Measurements from ENCODE around the gene VGLL2. TPM values are rescaled to one million over a fixed set of nuclear protein-coding genes. Genes with fewer than 3 reads are reported as not detected.

VGLL2 gene
- total and polyA plus RNA-seq, 3 experiments from 2014 or later, result not detected

GRCh38 chr6:117270055-117270842, 4.9 kb downstream of the VGLL2 start:
- no peaks in the 10 kb centered on the region for H3K9me3 ChIP-seq (ENCODE audit: low read length)
- DNase-seq, result no peak
- H3K4me1 ChIP-seq (ENCODE audit: insufficient read depth, low read length), result no peaks in the 10 kb centered on the region
- Mint-ChIP-seq H3K36me3 (no peaks in the 10 kb centered on the region), H3K27ac (no peak overlapping the region), H3K9me3 (peaks cover 0 to 2% (median 0%) of the 10 kb centered on the region in 5 donors), H3K4me3 (no peak overlapping the region), H3K4me1 (peaks cover 3 to 16% (median 12%) of the 10 kb centered on the region in 3 donors), H3K27me3 (peaks cover 60 to 82% of the 10 kb centered on the region in 2 donors)
- ChIA-PET POLR2A (no interaction called here), CTCF (no interaction called here)
- peaks cover 11% of the 10 kb centered on the region for H3K27me3 ChIP-seq (ENCODE audit: insufficient read depth, low read length, poor library complexity, severe bottlenecking)
- no peaks in the 10 kb centered on the region for H3K36me3 ChIP-seq (ENCODE audit: insufficient read depth, low read length)
- H3K27ac ChIP-seq (ENCODE audit: low read depth, low read length), result no peak overlapping the region
- no peak overlapping the region for H3K4me3 ChIP-seq (ENCODE audit: low read length)

- Histone ChIP-seq H3K36me3 (ENCODE audit: insufficient read depth, low read length) (no peaks in the 10 kb centered on the region), H3K4me1 (ENCODE audit: insufficient read depth, low read length) (no peaks in the 10 kb centered on the region), H3K27me3 (ENCODE audit: insufficient read depth, low read length, poor library complexity, severe bottlenecking) (peaks cover 11% of the 10 kb centered on the region), H3K27ac (ENCODE audit: low read depth, low read length) (no peak overlapping the region), H3K4me3 (ENCODE audit: low read length) (no peak overlapping the region), H3K9me3 (ENCODE audit: low read length) (no peaks in the 10 kb centered on the region)
- DNase-seq, result no peak
- CTCF ChIA-PET, result no interaction called here
- POLR2A ChIA-PET, result no interaction called here
- Mint-ChIP-seq H3K27me3 (peaks cover 62 to 89% of the 10 kb centered on the region in 2 donors), H3K4me1 (peaks cover 3 to 16% (median 11%) of the 10 kb centered on the region in 3 donors), H3K27ac (no peak overlapping the region), H3K36me3 (no peaks in the 10 kb centered on the region), H3K4me3 (no peak overlapping the region), H3K9me3 (peaks cover 0 to 2% (median 0%) of the 10 kb centered on the region in 5 donors)
These were observed 5.6 kb downstream of the VGLL2 start for GRCh38 chr6:117270843-117271507.

GRCh38 chr6:117272032-117272866, 6.9 kb downstream of the VGLL2 start:
- no peaks in the 10 kb centered on the region for H3K36me3 ChIP-seq (ENCODE audit: insufficient read depth, low read length)

GRCh38 chr6:117272891-117273290, 7.5 kb downstream of the VGLL2 start:
- ChIA-PET POLR2A (no interaction called here), CTCF (no interaction called here)
- Mint-ChIP-seq H3K36me3 (no peaks in the 10 kb centered on the region), H3K4me1 (peaks cover 0 to 7% (median 4%) of the 10 kb centered on the region in 3 donors), H3K27ac (no peak overlapping the region), H3K4me3 (no peak overlapping the region), H3K9me3 (peaks cover 0 to 2% (median 0%) of the 10 kb centered on the region in 5 donors), H3K27me3 (peaks cover 45 to 79% of the 10 kb centered on the region in 2 donors)
- Histone ChIP-seq H3K27ac (ENCODE audit: low read depth, low read length) (no peak overlapping the region), H3K36me3 (ENCODE audit: insufficient read depth, low read length) (no peaks in the 10 kb centered on the region), H3K27me3 (ENCODE audit: insufficient read depth, low read length, poor library complexity, severe bottlenecking) (peaks cover 6% of the 10 kb centered on the region), H3K4me1 (ENCODE audit: insufficient read depth, low read length) (no peaks in the 10 kb centered on the region), H3K9me3 (ENCODE audit: low read length) (no peaks in the 10 kb centered on the region), H3K4me3 (ENCODE audit: low read length) (no peak overlapping the region)
- DNase-seq, result no peak

More at GRCh38 chr6:117272032-117272866, 6.9 kb downstream of the VGLL2 start:
- no peak overlapping the region for H3K27ac Mint-ChIP-seq
- Histone ChIP-seq H3K27ac (ENCODE audit: low read depth, low read length) (no peak overlapping the region), H3K27me3 (ENCODE audit: insufficient read depth, low read length, poor library complexity, severe bottlenecking) (peaks cover 11% of the 10 kb centered on the region), H3K4me3 (ENCODE audit: low read length) (no peak overlapping the region), H3K4me1 (ENCODE audit: insufficient read depth, low read length) (no peaks in the 10 kb centered on the region), H3K9me3 (ENCODE audit: low read length) (no peaks in the 10 kb centered on the region)
- H3K27me3 Mint-ChIP-seq, result peaks cover 51 to 82% of the 10 kb centered on the region in 2 donors
- H3K9me3 Mint-ChIP-seq, result peaks cover 0 to 2% (median 0%) of the 10 kb centered on the region in 5 donors
- no peak for DNase-seq
- peak overlapping the region in 1 of 7 donors; percentile 18 for H3K4me3 Mint-ChIP-seq
- H3K4me1 Mint-ChIP-seq, result peaks cover 0 to 7% (median 4%) of the 10 kb centered on the region in 3 donors
- ChIA-PET POLR2A (no interaction called here), CTCF (no interaction called here)
- H3K36me3 Mint-ChIP-seq, result no peaks in the 10 kb centered on the region

- peaks cover 26 to 58% of the 10 kb centered on the region in 2 donors for H3K27me3 Mint-ChIP-seq
These were observed 9.8 kb downstream of the VGLL2 start for GRCh38 chr6:117275205-117275604.

GRCh38 chr6:117275711-117276110, 10.4 kb downstream of the VGLL2 start:
- Histone ChIP-seq H3K27ac (ENCODE audit: low read depth, low read length) (no peak overlapping the region), H3K36me3 (ENCODE audit: insufficient read depth, low read length) (no peaks in the 10 kb centered on the region), H3K4me3 (ENCODE audit: low read length) (no peak overlapping the region), H3K27me3 (ENCODE audit: insufficient read depth, low read length, poor library complexity, severe bottlenecking) (no peaks in the 10 kb centered on the region), H3K4me1 (ENCODE audit: insufficient read depth, low read length) (no peaks in the 10 kb centered on the region), H3K9me3 (ENCODE audit: low read length) (no peaks in the 10 kb centered on the region)
- H3K4me3 Mint-ChIP-seq, result no peak overlapping the region
- no peak overlapping the region for H3K27ac Mint-ChIP-seq
- no peak for DNase-seq
- ChIA-PET CTCF (no interaction called here), POLR2A (no interaction called here)
- H3K9me3 Mint-ChIP-seq, result peaks cover 0 to 2% (median 0%) of the 10 kb centered on the region in 5 donors
- H3K36me3 Mint-ChIP-seq, result no peaks in the 10 kb centered on the region
- no peaks in the 10 kb centered on the region for H3K4me1 Mint-ChIP-seq
- H3K27me3 Mint-ChIP-seq, result peaks cover 28 to 64% of the 10 kb centered on the region in 2 donors

More at GRCh38 chr6:117275205-117275604, 9.8 kb downstream of the VGLL2 start:
- no peak overlapping the region for H3K27ac ChIP-seq (ENCODE audit: low read depth, low read length)
- H3K36me3 ChIP-seq (ENCODE audit: insufficient read depth, low read length), result no peaks in the 10 kb centered on the region
- H3K4me1 ChIP-seq (ENCODE audit: insufficient read depth, low read length), result no peaks in the 10 kb centered on the region
- no peak overlapping the region for H3K27ac Mint-ChIP-seq
- H3K36me3 Mint-ChIP-seq, result no peaks in the 10 kb centered on the region
- H3K9me3 Mint-ChIP-seq, result peaks cover 0 to 2% (median 0%) of the 10 kb centered on the region in 5 donors
- no peak overlapping the region for H3K4me3 ChIP-seq (ENCODE audit: low read length)
- no peak for DNase-seq
- ChIA-PET POLR2A (no interaction called here), CTCF (no interaction called here)
- H3K4me3 Mint-ChIP-seq, result no peak overlapping the region
- H3K9me3 ChIP-seq (ENCODE audit: low read length), result no peaks in the 10 kb centered on the region
- H3K4me1 Mint-ChIP-seq, result no peaks in the 10 kb centered on the region
- no peaks in the 10 kb centered on the region for H3K27me3 ChIP-seq (ENCODE audit: insufficient read depth, low read length, poor library complexity, severe bottlenecking)

- Mint-ChIP-seq H3K27ac (no peak overlapping the region), H3K36me3 (no peaks in the 10 kb centered on the region), H3K4me1 (no peaks in the 10 kb centered on the region), H3K9me3 (peaks cover 0 to 2% (median 0%) of the 10 kb centered on the region in 5 donors), H3K4me3 (no peak overlapping the region), H3K27me3 (peaks cover 27 to 60% of the 10 kb centered on the region in 2 donors)
- Histone ChIP-seq H3K27ac (ENCODE audit: low read depth, low read length) (no peak overlapping the region), H3K4me1 (ENCODE audit: insufficient read depth, low read length) (no peaks in the 10 kb centered on the region), H3K4me3 (ENCODE audit: low read length) (no peak overlapping the region), H3K9me3 (ENCODE audit: low read length) (no peaks in the 10 kb centered on the region), H3K27me3 (ENCODE audit: insufficient read depth, low read length, poor library complexity, severe bottlenecking) (no peaks in the 10 kb centered on the region), H3K36me3 (ENCODE audit: insufficient read depth, low read length) (no peaks in the 10 kb centered on the region)
- ChIA-PET POLR2A (no interaction called here), CTCF (no interaction called here)
- no peak for DNase-seq
These were observed 11.5 kb downstream of the VGLL2 start for GRCh38 chr6:117276778-117277316.
